Measurements from ENCODE around the gene BEND3. TPM values are rescaled to one million over a fixed set of nuclear protein-coding genes. Genes with fewer than 3 reads are reported as not detected.

The BEND3 gene
- total RNA-seq, 4 donors from 2014 or later: 2.6 to 8.3 (median 6.1) TPM

- H3K36me3 ChIP-seq: no peaks in the 10 kb centered on the region
- H3K27ac ChIP-seq: no peak overlapping the region
- no peaks in the 10 kb centered on the region for H3K27me3 ChIP-seq
- TF ChIP-seq POLR2A (IDR thresholded peaks at IDR 0.05) (no peak), CTCF (IDR thresholded peaks at IDR 0.05) (no peak)
- no peaks in the 10 kb centered on the region for H3K4me1 ChIP-seq
- H3K9me3 ChIP-seq: no peaks in the 10 kb centered on the region
- DNase-seq: no peak
- H3K4me3 ChIP-seq: no peak overlapping the region
These were observed 96.3 kb downstream of the BEND3 start for GRCh38 chr6:107019047-107019446.

Small RNA genes within 50 kb of the gene (small RNA-seq; reads per million reads assigned to genes)
- 0 reads per million in 2 donors for gene RNU6-1299P

Other genes starting within 250 kb of the BEND3 start
- gene CD24, start 140.8 kb downstream of the BEND3 start, total RNA-seq: 100 to 1,000 TPM in 1 of 4 donors, 10 to 100 TPM in 3; 38.9 to 119 (median 68.9) TPM
- 10 to 100 TPM; 22.8 to 34.7 (median 31.3) TPM for gene MTRES1, start 87.3 kb downstream of the BEND3 start, total RNA-seq

All from Peyer's patch (tissue), 4 donors.